Measurements from ENCODE around the gene MACO1. TPM values are rescaled to one million over a fixed set of nuclear protein-coding genes. Genes with fewer than 3 reads are reported as not detected.

The MACO1 gene
- total and polyA plus RNA-seq, 2 of the 13 experiments (the other 11 are each of a cell fraction or from before 2014, with no cell fraction given), result 9.7 to 17.0 TPM

GRCh38 chr1:25531082-25531461 lies 100.4 kb downstream of the MACO1 start:
- H3K9ac ChIP-seq (ENCODE audit: insufficient read depth, low read depth, low read length), result no peak overlapping the region
- no peaks in the 10 kb centered on the region for H3K36me3 ChIP-seq (replicated peaks in 1 of 2; ENCODE audit: control insufficient read depth in 1 of 2, insufficient read depth in 2 of 2, low read length in 2 of 2)
- no peak overlapping the region for H3K27ac ChIP-seq (ENCODE audit: extremely low read length, insufficient read depth, low read length)
- H3K4me3 ChIP-seq (replicated peaks in 1 of 3; ENCODE audit: insufficient read depth in 1 of 3, low read depth in 2 of 3, low read length in 3 of 3), result peak overlapping the region in 1 of 3 experiments; percentile 13; a peak in 1 of 6 replicates
- 35% methylated on average over 11 of the region's 11 CpGs for WGBS (ENCODE audit: low lambda C conversion rate)
- intact Hi-C loops (cut with micrococcal nuclease; ENCODE audit: unreplicated experiment) (no loop called here), in situ Hi-C loops (cut with HindIII; ENCODE audit: extremely low pct_ligation_motif_present, low pct_unique_long_range_greater_than_20kb) (loop anchor here (5.0 kb wide), 1 partner anchor 36 kb away; no protein-coding TSS in a partner anchor)
- H3K79me2 ChIP-seq (ENCODE audit: insufficient read depth, low read length), result no peaks in the 10 kb centered on the region
- H3K4me2 ChIP-seq (ENCODE audit: low read depth, low read length), result peak overlapping the region; percentile 41
- H3K9me3 ChIP-seq (ENCODE audit: low read length), result no peaks in the 10 kb centered on the region
- ChIA-PET CTCF (ENCODE audit: low intra/inter-chr PET ratio, low total read pairs) (no interaction called here), POLR2A (no interaction called here)
- BruUV-seq (replicated peaks), result no TSS peak
- DNase-seq (ENCODE audit: low spot score) (no peak), ATAC-seq (peak; percentile 51), FAIRE-seq (no peak)
- peaks cover 14% of the 10 kb centered on the region for H3K4me1 ChIP-seq (ENCODE audit: insufficient read depth, low read length)
- H2AFZ ChIP-seq (ENCODE audit: low read length), result no peak overlapping the region
- peaks cover 0 to 14% of the 10 kb centered on the region in 2 experiments; a peak in 3 of 5 replicates for H3K27me3 ChIP-seq (ENCODE audit: control insufficient read depth in 1 of 2, insufficient read depth in 2 of 2, low read length in 2 of 2)
- no peaks in the 10 kb centered on the region for H4K20me1 ChIP-seq (ENCODE audit: insufficient read depth, low read length)
- TF ChIP-seq CTCF (CRISPR knock-in tag; IDR thresholded peaks at IDR 0.05) (0 out of 2 replicates have a peak, but pooled peaks have one; percentile 6), TFDP1 (CRISPR knock-in tag; IDR thresholded peaks at IDR 0.05; ENCODE audit: borderline replicate concordance) (no peak)

GRCh38 chr1:25532970-25533369 lies 102.3 kb downstream of the MACO1 start:
- H3K27ac ChIP-seq (ENCODE audit: extremely low read length, insufficient read depth, low read length), result no peak overlapping the region
- in situ Hi-C loops (cut with HindIII; ENCODE audit: extremely low pct_ligation_motif_present, low pct_unique_long_range_greater_than_20kb), result loop anchor here (5.0 kb wide), 1 partner anchor 34 kb away; no protein-coding TSS in a partner anchor
- no TSS peak for BruUV-seq (replicated peaks)
- no peak overlapping the region for H2AFZ ChIP-seq (ENCODE audit: low read length)
- FAIRE-seq, result no peak
- peaks cover 14% of the 10 kb centered on the region for H3K4me1 ChIP-seq (ENCODE audit: insufficient read depth, low read length)
- H3K4me2 ChIP-seq (ENCODE audit: low read depth, low read length), result no peak overlapping the region
- H3K36me3 ChIP-seq (replicated peaks in 1 of 2; ENCODE audit: control insufficient read depth in 1 of 2, insufficient read depth in 2 of 2, low read length in 2 of 2), result no peaks in the 10 kb centered on the region
- TF ChIP-seq CTCF (CRISPR knock-in tag; IDR thresholded peaks at IDR 0.05) (peak; percentile 26; the same call in 1 of the 2 replicates), ZNF879 (CRISPR knock-in tag; IDR thresholded peaks at IDR 0.05) (no peak)
- ChIA-PET CTCF (ENCODE audit: low intra/inter-chr PET ratio, low total read pairs) (no interaction called here), POLR2A (no interaction called here)
- DNase-seq (ENCODE audit: low spot score), result no peak
- H4K20me1 ChIP-seq (ENCODE audit: insufficient read depth, low read length), result no peaks in the 10 kb centered on the region
- WGBS (ENCODE audit: low lambda C conversion rate), result 17% methylated on average over 3 of the region's 3 CpGs
- peaks cover 4 to 26% of the 10 kb centered on the region in 2 experiments for H3K27me3 ChIP-seq (ENCODE audit: control insufficient read depth in 1 of 2, insufficient read depth in 2 of 2, low read length in 2 of 2)
- no peak overlapping the region for H3K4me3 ChIP-seq (replicated peaks in 1 of 3; ENCODE audit: insufficient read depth in 1 of 3, low read depth in 2 of 3, low read length in 3 of 3)
- no peaks in the 10 kb centered on the region for H3K79me2 ChIP-seq (ENCODE audit: insufficient read depth, low read length)
- no peaks in the 10 kb centered on the region for H3K9me3 ChIP-seq (ENCODE audit: low read length)
- ATAC-seq, result no peak
- H3K9ac ChIP-seq (ENCODE audit: insufficient read depth, low read depth, low read length), result no peak overlapping the region
- intact Hi-C loops (cut with micrococcal nuclease; ENCODE audit: unreplicated experiment), result no loop called here

Data from HepG2 (cell line).